Neutrophil (primary cell): ENCODE data around the gene TREM2.

Source experiments
- H3K27ac ChIP-seq: fragments of 200-600 bp; sonication (generic); 2 replicates; pipeline ENCODE4 v1.5.1; 2016; ENCODE audit warnings: mild to moderate bottlenecking, moderate library complexity
- H3K27me3 ChIP-seq: fragments of 200-600 bp; sonication (generic); 2 replicates; pipeline ENCODE4 v1.6.0; 2016; ENCODE audit warnings: mild to moderate bottlenecking
- H3K36me3 ChIP-seq: fragments of 200-600 bp; sonication (generic); 2 replicates; pipeline ENCODE4 v1.5.1; 2017
- H3K4me1 ChIP-seq, 2 experiments: fragments of 200-600 bp in 1 of 2; sonication (generic) in 1 of 2; 1 replicate in 1 of 2; 2 replicates in 1 of 2; pipeline versions ENCODE4 v1.5.1 to v1.6.1; 2013 to 2016; ENCODE audit warnings: low read depth in 1 of 2, low read length in 1 of 2, mild to moderate bottlenecking in 1 of 2, moderate library complexity in 1 of 2; ENCODE audit not compliant: control insufficient read depth in 1 of 2, insufficient read depth in 1 of 2
- H3K4me3 ChIP-seq, 2 experiments: fragments of 200-600 bp in 1 of 2; sonication (generic) in 1 of 2; 1 replicate in 1 of 2; 2 replicates in 1 of 2; pipeline ENCODE4 v1.5.1; 2013 to 2016; ENCODE audit warnings: low read depth in 1 of 2, low read length in 1 of 2, mild to moderate bottlenecking in 1 of 2, moderate library complexity in 1 of 2
- H3K9me3 ChIP-seq: fragments of 200-600 bp; sonication (generic); 2 replicates; pipeline ENCODE4 v1.5.1; 2016
- TF ChIP-seq, protein P1 (sequence below): fragments of 200-600 bp; sonication (generic); IDR thresholded peaks from 2 replicates; pipeline ENCODE4 v1.5.1; 2016; ENCODE audit warnings: antibody characterized with exemption

The TREM2 gene

DNA sequence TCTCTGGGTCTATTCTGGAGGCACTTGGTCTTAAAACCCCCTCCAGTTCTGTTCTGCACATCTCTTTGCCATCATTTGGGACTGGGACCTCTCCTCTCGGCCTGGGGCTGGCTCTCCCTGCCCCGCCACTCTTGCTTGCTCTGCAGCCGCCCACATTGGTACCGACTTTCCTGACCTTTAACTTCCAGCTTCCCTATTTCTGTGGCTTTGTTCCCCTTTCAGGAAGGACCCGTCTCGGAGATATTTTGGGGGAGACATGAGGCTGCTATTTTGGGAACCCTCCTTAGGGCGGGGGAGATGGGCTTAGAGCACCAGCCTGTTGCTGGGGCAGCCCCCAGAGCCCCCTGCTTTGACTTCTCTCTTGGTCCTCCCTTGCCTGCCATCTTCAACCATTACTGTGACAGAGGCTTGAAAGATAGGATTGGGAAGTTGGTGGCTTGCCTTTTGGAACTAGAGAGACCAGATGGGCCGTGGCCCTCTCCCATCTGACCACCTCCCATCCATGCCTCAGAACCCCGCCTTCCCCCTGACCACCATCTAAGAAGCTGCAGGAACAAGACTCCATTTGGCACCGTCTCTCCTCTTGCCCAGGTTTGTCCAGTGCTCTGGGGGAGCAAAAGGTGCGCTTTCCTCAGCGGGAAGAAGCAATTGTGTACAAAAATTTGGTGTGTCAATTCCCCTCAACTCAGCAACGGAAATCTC lies 914 bp downstream of the TREM2 start:
- H3K36me3 ChIP-seq: no peaks in the 10 kb centered on the region
- peak overlapping the region; percentile 32 for H3K27ac ChIP-seq
- no peak overlapping the region for H3K4me3 ChIP-seq
- TF ChIP-seq, protein P1, sequence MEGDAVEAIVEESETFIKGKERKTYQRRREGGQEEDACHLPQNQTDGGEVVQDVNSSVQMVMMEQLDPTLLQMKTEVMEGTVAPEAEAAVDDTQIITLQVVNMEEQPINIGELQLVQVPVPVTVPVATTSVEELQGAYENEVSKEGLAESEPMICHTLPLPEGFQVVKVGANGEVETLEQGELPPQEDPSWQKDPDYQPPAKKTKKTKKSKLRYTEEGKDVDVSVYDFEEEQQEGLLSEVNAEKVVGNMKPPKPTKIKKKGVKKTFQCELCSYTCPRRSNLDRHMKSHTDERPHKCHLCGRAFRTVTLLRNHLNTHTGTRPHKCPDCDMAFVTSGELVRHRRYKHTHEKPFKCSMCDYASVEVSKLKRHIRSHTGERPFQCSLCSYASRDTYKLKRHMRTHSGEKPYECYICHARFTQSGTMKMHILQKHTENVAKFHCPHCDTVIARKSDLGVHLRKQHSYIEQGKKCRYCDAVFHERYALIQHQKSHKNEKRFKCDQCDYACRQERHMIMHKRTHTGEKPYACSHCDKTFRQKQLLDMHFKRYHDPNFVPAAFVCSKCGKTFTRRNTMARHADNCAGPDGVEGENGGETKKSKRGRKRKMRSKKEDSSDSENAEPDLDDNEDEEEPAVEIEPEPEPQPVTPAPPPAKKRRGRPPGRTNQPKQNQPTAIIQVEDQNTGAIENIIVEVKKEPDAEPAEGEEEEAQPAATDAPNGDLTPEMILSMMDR: no peak
- no peaks in the 10 kb centered on the region for H3K9me3 ChIP-seq
- peaks cover 11 to 18% of the 10 kb centered on the region in 2 experiments for H3K4me1 ChIP-seq
- H3K27me3 ChIP-seq: no peaks in the 10 kb centered on the region

- Histone ChIP-seq H3K9me3 (no peaks in the 10 kb centered on the region), H3K4me3 (no peak overlapping the region), H3K27ac (no peak overlapping the region), H3K4me1 (peaks cover 15 to 21% of the 10 kb centered on the region in 2 experiments), H3K27me3 (no peaks in the 10 kb centered on the region), H3K36me3 (no peaks in the 10 kb centered on the region)
- TF ChIP-seq, protein P1: no peak
These were observed 1.5 kb downstream of the TREM2 start for GRCh38 chr6:41161380-41161779.

DNA sequence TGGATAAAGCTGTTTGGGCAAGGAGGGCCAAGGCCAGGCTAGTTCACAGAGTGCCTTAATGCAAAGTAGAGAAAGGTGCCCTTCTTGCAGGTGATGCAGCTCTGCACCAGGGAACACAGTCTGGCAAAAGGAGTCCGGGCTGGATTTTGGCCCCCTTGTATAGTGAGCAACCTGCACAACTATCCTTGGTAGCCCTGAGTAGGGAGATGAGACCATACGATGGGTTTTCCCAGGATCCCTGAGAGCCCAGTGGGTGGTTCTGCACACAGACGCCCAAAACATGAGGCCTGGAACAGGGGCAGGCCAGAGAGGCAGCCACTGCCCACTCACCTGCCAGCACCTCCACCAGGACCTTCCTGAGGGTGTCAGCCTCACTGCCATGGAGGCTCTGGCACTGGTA lies 2.0 kb downstream of the TREM2 start:
- H3K27me3 ChIP-seq: no peaks in the 10 kb centered on the region
- TF ChIP-seq, protein P1: no peak
- no peaks in the 10 kb centered on the region for H3K36me3 ChIP-seq
- H3K4me3 ChIP-seq: no peak overlapping the region
- no peak overlapping the region for H3K27ac ChIP-seq
- H3K9me3 ChIP-seq: no peaks in the 10 kb centered on the region
- peaks cover 15 to 21% of the 10 kb centered on the region in 2 experiments for H3K4me1 ChIP-seq

- no peak overlapping the region for H3K27ac ChIP-seq
- no peaks in the 10 kb centered on the region for H3K9me3 ChIP-seq
- H3K36me3 ChIP-seq: no peaks in the 10 kb centered on the region
- H3K4me1 ChIP-seq: peaks cover 15 to 21% of the 10 kb centered on the region in 2 experiments
- no peaks in the 10 kb centered on the region for H3K27me3 ChIP-seq
- TF ChIP-seq, protein P1: no peak
- H3K4me3 ChIP-seq: no peak overlapping the region
These were observed 3.4 kb downstream of the TREM2 start for GRCh38 chr6:41159415-41160082.

DNA sequence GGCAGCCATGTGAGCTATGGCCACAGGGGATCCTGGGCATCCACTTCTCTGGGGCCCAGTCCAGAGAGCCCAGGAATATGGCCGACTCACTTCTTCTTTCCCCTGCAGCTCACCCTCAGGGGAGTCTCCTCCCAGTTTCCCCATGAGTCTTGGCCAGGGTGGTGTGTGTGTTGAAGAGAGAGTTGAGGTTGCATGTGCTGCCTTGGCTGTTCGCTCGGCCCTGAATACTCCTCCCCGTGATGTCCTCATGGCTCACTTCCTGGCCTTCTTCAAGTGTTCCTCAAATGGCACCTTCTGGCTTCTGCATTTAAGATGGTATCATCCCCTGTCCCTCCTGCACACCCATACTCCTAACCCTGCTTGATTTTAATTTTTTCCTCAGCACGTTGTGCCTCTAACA lies 5.6 kb downstream of the TREM2 start:
- TF ChIP-seq, protein P1: no peak
- H3K27ac ChIP-seq: peak overlapping the region; percentile 64
- H3K9me3 ChIP-seq: no peaks in the 10 kb centered on the region
- H3K36me3 ChIP-seq: no peaks in the 10 kb centered on the region
- no peak overlapping the region for H3K4me3 ChIP-seq
- no peaks in the 10 kb centered on the region for H3K27me3 ChIP-seq
- H3K4me1 ChIP-seq: peaks cover 15 to 21% of the 10 kb centered on the region in 2 experiments
